Neuronal stem cell (in vitro differentiated cells): ENCODE results near the gene P3H2.

Source experiments
- DNase-seq: peaks from one replicate; pipeline ENCODE4 v3.0.0-alpha.2; 2013; ENCODE audit warnings: low spot score
- H2AFZ ChIP-seq: one replicate; pipeline ENCODE4 v1.6.1; 2013; ENCODE audit warnings: mild to moderate bottlenecking, low read length, inconsistent platforms
- H2AK5ac ChIP-seq: 2 replicates; pipeline ENCODE4 v1.6.1; 2013; ENCODE audit warnings: low read depth, mild to moderate bottlenecking, inconsistent platforms, low read length, moderate library complexity, mixed read lengths
- H2BK120ac ChIP-seq: 2 replicates; pipeline ENCODE4 v1.6.1; 2013; ENCODE audit warnings: low read depth, mild to moderate bottlenecking, inconsistent platforms, low read length, moderate library complexity, mixed read lengths
- H2BK12ac ChIP-seq: one replicate; pipeline ENCODE4 v1.6.1; 2013; ENCODE audit warnings: low read length, inconsistent platforms
- H2BK15ac ChIP-seq: 2 replicates; pipeline ENCODE4 v1.6.1; 2013; ENCODE audit warnings: mild to moderate bottlenecking, low read length, inconsistent platforms, mixed read lengths
- H2BK5ac ChIP-seq: one replicate; pipeline ENCODE4 v1.6.1; 2013; ENCODE audit warnings: inconsistent platforms, mild to moderate bottlenecking, low read length, moderate library complexity
- H3K14ac ChIP-seq: one replicate; pipeline ENCODE4 v1.6.1; 2013; ENCODE audit warnings: low read length, inconsistent platforms
- H3K18ac ChIP-seq: 2 replicates; pipeline ENCODE4 v1.6.1; 2013; ENCODE audit warnings: low read length, inconsistent platforms
- H3K23ac ChIP-seq: 2 replicates; pipeline ENCODE4 v1.6.1; 2013; ENCODE audit warnings: low read depth, mild to moderate bottlenecking, mixed read lengths, low read length, inconsistent platforms; ENCODE audit not compliant: poor library complexity
- H3K27ac ChIP-seq: replicated peaks from 3 replicates; pipeline ENCODE4 v1.5.1; 2013; ENCODE audit warnings: low read length, inconsistent platforms
- H3K27me3 ChIP-seq, 3 experiments: 2 replicates each; pipeline ENCODE4 v1.6.1; 2013; ENCODE audit warnings: low read length in 3 of 3, mild to moderate bottlenecking in 2 of 3, inconsistent platforms in 1 of 3, low read depth in 1 of 3, mixed read lengths in 1 of 3, moderate library complexity in 1 of 3; ENCODE audit not compliant: control insufficient read depth in 3 of 3, insufficient read depth in 3 of 3
- H3K36me3 ChIP-seq, 2 donors: replicated peaks in 1 of 2; 2 replicates each; pipeline ENCODE4 v1.6.1; 2013; ENCODE audit warnings: low read length in 2 of 2; ENCODE audit not compliant: control insufficient read depth in 2 of 2, insufficient read depth in 2 of 2
- H3K4ac ChIP-seq: 2 replicates; pipeline ENCODE4 v1.6.1; 2013; ENCODE audit warnings: inconsistent platforms, mild to moderate bottlenecking, low read length, moderate library complexity
- H3K4me1 ChIP-seq, 2 donors: 1 replicate in 1 of 2; 2 replicates in 1 of 2; pipeline ENCODE4 v1.6.1; 2013; ENCODE audit warnings: low read length in 2 of 2, low read depth in 1 of 2; ENCODE audit not compliant: control insufficient read depth in 2 of 2, insufficient read depth in 1 of 2
- H3K4me2 ChIP-seq: one replicate; pipeline ENCODE4 v1.6.1; 2013; ENCODE audit warnings: mild to moderate bottlenecking, low read length, inconsistent platforms; ENCODE audit not compliant: insufficient read depth, poor library complexity, severe bottlenecking
- H3K4me3 ChIP-seq, 2 donors: 2 replicates each; pipeline ENCODE4 v1.5.1; 2013; ENCODE audit warnings: low read length in 2 of 2, mild to moderate bottlenecking in 2 of 2, inconsistent platforms in 1 of 2, moderate library complexity in 1 of 2
- H3K79me1 ChIP-seq: one replicate; pipeline ENCODE4 v1.6.1; 2013; ENCODE audit warnings: low read depth, mild to moderate bottlenecking, inconsistent platforms, low read length, moderate library complexity
- H3K9ac ChIP-seq: one replicate; pipeline ENCODE4 v1.6.1; 2013; ENCODE audit warnings: mild to moderate bottlenecking, low read depth, low read length, inconsistent platforms; ENCODE audit not compliant: poor library complexity
- H3K9me3 ChIP-seq, 2 donors: replicated peaks in 1 of 2; 2 replicates each; pipeline versions ENCODE3 to v1.6.1; 2013; ENCODE audit warnings: low read length in 2 of 2, mild to moderate bottlenecking in 2 of 2, inconsistent platforms in 1 of 2, low read depth in 1 of 2, mixed read lengths in 1 of 2, moderate library complexity in 1 of 2; ENCODE audit not compliant: control insufficient read depth in 2 of 2, insufficient read depth in 1 of 2
- H4K8ac ChIP-seq: one replicate; pipeline ENCODE4 v1.6.1; 2013; ENCODE audit warnings: low read depth, mild to moderate bottlenecking, inconsistent platforms, low read length, moderate library complexity
- H4K91ac ChIP-seq: one replicate; pipeline ENCODE4 v1.6.1; 2013; ENCODE audit warnings: low read length, low read depth, mild to moderate bottlenecking, inconsistent platforms; ENCODE audit not compliant: poor library complexity
- WGBS, 2 donors: extraction: QIAGEN DNeasy Blood & Tissue Kit; methylation state at CpG; one replicate each; pipeline ENCODE4 v1.1.7; 2013; ENCODE audit warnings: missing lambda C conversion rate in 2 of 2, mixed read lengths in 1 of 2; ENCODE audit not compliant: insufficient read length in 2 of 2, insufficient replicate concordance in 1 of 2; ENCODE audit errors: extremely low coverage in 2 of 2; 5-methylcytosine and 5-hydroxymethylcytosine counted together

The P3H2 gene

DNA sequence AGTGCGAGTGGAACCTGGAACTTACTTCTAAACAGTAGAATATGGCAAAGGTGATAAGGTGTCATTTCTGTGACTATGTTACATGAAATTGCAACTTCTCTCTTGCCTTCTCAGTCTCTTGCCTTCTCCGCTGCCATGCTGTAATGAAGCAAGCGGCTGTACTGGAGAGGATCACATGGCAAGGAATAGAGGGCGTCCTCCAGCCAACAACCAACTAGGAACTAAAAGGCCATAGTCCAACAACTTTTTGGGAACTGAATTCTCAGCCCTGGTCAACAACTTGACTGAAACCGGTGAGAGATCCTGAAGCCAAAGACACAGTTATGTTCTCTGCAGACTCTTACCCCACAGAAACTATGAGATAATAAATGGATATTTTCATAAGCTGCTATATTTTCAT, 143.5 kb downstream of the P3H2 start:
- no peak overlapping the region for H3K27ac ChIP-seq
- no CpG with 5 or more reads among the region's 5 CpGs for WGBS, 2 donors
- DNase-seq: no peak

DNA sequence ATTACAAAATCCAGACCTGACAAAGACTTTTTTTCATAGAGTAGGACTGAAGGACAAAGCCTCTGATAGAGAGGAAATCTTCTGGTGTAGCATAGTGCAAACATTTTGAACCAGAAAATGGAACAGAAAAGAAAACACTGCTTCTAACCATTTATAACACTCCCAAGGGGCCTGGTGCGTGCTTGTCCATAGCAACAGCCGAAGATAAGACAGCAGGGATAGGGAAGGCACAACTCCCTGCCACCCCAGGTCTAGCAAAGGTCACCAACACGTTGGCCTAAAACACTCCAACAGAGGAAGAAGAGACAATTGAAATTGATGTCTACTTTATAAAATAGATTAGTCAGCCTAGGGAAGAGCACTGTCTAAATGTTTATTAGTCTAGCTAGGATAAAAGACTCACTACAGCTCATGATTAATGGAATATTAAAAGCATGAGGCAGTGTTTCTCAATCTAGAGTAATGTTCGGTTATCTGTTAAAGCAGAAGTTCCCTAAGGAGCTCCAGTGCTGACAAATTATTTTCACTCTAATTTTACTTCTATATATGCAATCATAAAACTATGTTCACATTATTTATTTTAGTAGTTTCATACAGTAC, 145.2 kb downstream of the P3H2 start:
- no peak overlapping the region for H3K14ac ChIP-seq
- no peak overlapping the region for H2BK15ac ChIP-seq
- H2AFZ ChIP-seq: no peak overlapping the region
- H2BK12ac ChIP-seq: no peak overlapping the region
- H3K4me2 ChIP-seq: no peak overlapping the region
- H3K18ac ChIP-seq: no peak overlapping the region
- no peak overlapping the region for H2BK5ac ChIP-seq
- H3K79me1 ChIP-seq: no peaks in the 10 kb centered on the region
- no peak for DNase-seq
- no peak overlapping the region for H4K91ac ChIP-seq
- no peak overlapping the region for H4K8ac ChIP-seq
- no CpG with 5 or more reads among the region's 4 CpGs for WGBS, 2 donors
- peaks cover 0 to 40% of the 10 kb centered on the region in 2 donors for H3K36me3 ChIP-seq
- H3K9me3 ChIP-seq: no peaks in the 10 kb centered on the region
- no peak overlapping the region for H3K27ac ChIP-seq
- no peak overlapping the region for H3K4me3 ChIP-seq
- no peak overlapping the region for H2BK120ac ChIP-seq
- H3K27me3 ChIP-seq: no peaks in the 10 kb centered on the region
- no peak overlapping the region for H2AK5ac ChIP-seq
- no peaks in the 10 kb centered on the region for H3K4me1 ChIP-seq
- H3K9ac ChIP-seq: no peak overlapping the region
- no peak overlapping the region for H3K4ac ChIP-seq
- H3K23ac ChIP-seq: no peak overlapping the region

More for the DNA sequence above, 143.5 kb downstream of the P3H2 start:
- no peaks in the 10 kb centered on the region for H3K9me3 ChIP-seq
- H3K4ac ChIP-seq: no peak overlapping the region
- H3K9ac ChIP-seq: no peak overlapping the region
- H3K4me2 ChIP-seq: no peak overlapping the region
- H3K79me1 ChIP-seq: no peaks in the 10 kb centered on the region
- no peak overlapping the region for H2BK12ac ChIP-seq
- no peak overlapping the region for H3K4me3 ChIP-seq
- no peak overlapping the region for H3K23ac ChIP-seq
- no peaks in the 10 kb centered on the region for H3K27me3 ChIP-seq
- H3K18ac ChIP-seq: no peak overlapping the region
- H2BK120ac ChIP-seq: no peak overlapping the region
- no peak overlapping the region for H3K14ac ChIP-seq
- H2AFZ ChIP-seq: no peak overlapping the region
- H3K4me1 ChIP-seq: no peaks in the 10 kb centered on the region
- H2AK5ac ChIP-seq: no peak overlapping the region
- H2BK15ac ChIP-seq: no peak overlapping the region
- H2BK5ac ChIP-seq: no peak overlapping the region
- peaks cover 0 to 33% of the 10 kb centered on the region in 2 donors for H3K36me3 ChIP-seq
- no peak overlapping the region for H4K91ac ChIP-seq
- H4K8ac ChIP-seq: no peak overlapping the region

DNA sequence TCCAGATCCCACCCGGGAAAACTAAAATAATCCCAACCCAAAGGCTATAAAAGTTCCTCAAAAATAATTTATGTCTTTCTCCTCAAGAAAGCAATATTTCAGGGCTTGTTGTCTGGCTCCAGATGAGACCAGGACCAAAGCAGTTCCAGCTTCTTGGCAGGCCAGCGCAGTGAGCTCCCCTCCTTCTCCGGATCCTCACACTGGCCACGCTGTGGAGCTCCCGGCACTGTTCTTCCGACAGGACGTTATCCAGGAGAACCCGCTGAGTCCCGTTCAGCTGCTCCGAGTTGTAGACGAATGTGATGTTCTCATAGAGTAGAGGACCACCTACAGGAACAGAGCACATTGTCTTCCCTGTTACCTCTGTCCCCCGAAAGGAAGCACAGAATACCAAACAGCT, 146.3 kb downstream of the P3H2 start:
- Histone ChIP-seq H2AK5ac (no peak overlapping the region), H2AFZ (no peak overlapping the region), H3K4me2 (no peak overlapping the region), H3K14ac (no peak overlapping the region), H2BK5ac (no peak overlapping the region), H4K91ac (no peak overlapping the region), H3K4me1 (no peaks in the 10 kb centered on the region), H2BK15ac (no peak overlapping the region), H3K4ac (no peak overlapping the region), H3K27me3 (no peaks in the 10 kb centered on the region), H3K36me3 (peaks cover 0 to 49% of the 10 kb centered on the region in 2 donors), H3K18ac (no peak overlapping the region), H2BK12ac (no peak overlapping the region), H3K27ac (no peak overlapping the region), H3K79me1 (no peaks in the 10 kb centered on the region), H2BK120ac (no peak overlapping the region), H3K23ac (no peak overlapping the region), H3K9ac (no peak overlapping the region), H3K4me3 (no peak overlapping the region), H4K8ac (no peak overlapping the region), H3K9me3 (no peaks in the 10 kb centered on the region)
- no CpG with 5 or more reads among the region's 12 CpGs for WGBS, 2 donors
- no peak for DNase-seq

DNA sequence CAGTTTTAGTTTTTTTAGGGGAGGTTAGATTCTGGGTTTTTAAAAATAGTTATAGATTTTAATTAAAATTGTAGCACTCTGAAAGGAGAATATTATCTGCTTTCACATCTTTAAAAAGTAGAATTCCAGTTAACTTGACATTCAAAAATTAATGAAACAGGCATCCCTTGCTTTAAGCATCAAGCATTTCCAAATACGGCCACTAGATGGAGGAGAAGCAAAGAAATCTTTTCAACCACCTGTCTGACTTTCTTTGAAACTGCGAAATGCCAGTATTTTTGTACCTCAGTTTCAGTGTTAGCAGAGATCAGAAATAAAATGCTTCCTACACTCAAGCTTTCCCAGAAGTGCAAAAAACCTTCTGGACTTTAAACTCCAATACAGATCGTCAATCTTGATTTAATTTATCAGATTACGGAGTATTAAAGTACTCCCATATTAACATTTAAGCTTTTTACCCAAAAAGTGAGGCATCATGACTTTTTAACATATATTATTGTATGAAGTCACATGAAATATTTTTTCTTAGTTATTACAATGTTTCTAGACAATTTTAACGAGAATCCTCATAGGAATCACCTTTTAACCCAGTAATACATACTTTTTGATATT, 153.3 kb downstream of the P3H2 start:
- Histone ChIP-seq H2BK120ac (no peak overlapping the region), H3K36me3 (peaks cover 0 to 47% of the 10 kb centered on the region in 2 donors), H3K79me1 (no peaks in the 10 kb centered on the region), H3K9ac (no peak overlapping the region), H3K4ac (no peak overlapping the region), H4K8ac (no peak overlapping the region), H2BK15ac (no peak overlapping the region), H3K23ac (no peak overlapping the region), H2AK5ac (no peak overlapping the region), H3K18ac (no peak overlapping the region), H3K4me1 (no peaks in the 10 kb centered on the region), H3K4me3 (no peak overlapping the region), H3K27ac (no peak overlapping the region), H2BK12ac (no peak overlapping the region), H2AFZ (no peak overlapping the region), H2BK5ac (no peak overlapping the region), H3K14ac (no peak overlapping the region), H4K91ac (no peak overlapping the region), H3K9me3 (no peaks in the 10 kb centered on the region), H3K4me2 (no peak overlapping the region), H3K27me3 (no peaks in the 10 kb centered on the region)
- no CpG with 5 or more reads among the region's 5 CpGs for WGBS, 2 donors
- DNase-seq: peak; percentile 55
